PC-3 (cell line): ENCODE measurements around the gene IL7R. TPM values are rescaled to one million over a fixed set of nuclear protein-coding genes. Genes with fewer than 3 reads are reported as not detected.
A peak's percentile ranks its signal among the peaks of the same experiment; 100 is the strongest.

Experiments used
- ATAC-seq: fragments of 200-7000 bp; cut with Tn5 transposase; 2 replicates; pipeline ENCODE4 v1.9.1; 2020; ENCODE audit warnings: mild to moderate bottlenecking, moderate library complexity
- BruUV-seq: library from RNA; stranded (reverse); fragments of 400-500 nt; replicated peaks from 2 replicates; lab custom pipeline; 2021; lab: Mats Ljungman, UMichigan
- CTCF ChIA-PET: fragments of 300-600 bp; sonication (Branson Sonifier 250); formaldehyde crosslinking; loops from one replicate; lab custom pipeline; 2022; ENCODE audit warnings: antibody characterized with exemption; lab: Charles Lee
- POLR2A ChIA-PET: fragments of 300-600 bp; sonication (Branson Sonifier 250); formaldehyde crosslinking; loops from one replicate; lab custom pipeline; 2022; ENCODE audit warnings: antibody characterized with exemption; ENCODE audit not compliant: unreplicated experiment; lab: Charles Lee
- DNase-seq: peaks from one replicate; pipeline ENCODE4 v3.0.0-alpha.2; 2015
- H2AFZ ChIP-seq: fragments of 300-600 bp; sonication (generic); 2 replicates; pipeline ENCODE4 v1.6.0; 2016; ENCODE audit warnings: antibody characterized with exemption, low read length
- H3F3A ChIP-seq: fragments of 300-600 bp; sonication (generic); one replicate; pipeline ENCODE4 v1.6.0; 2017; ENCODE audit warnings: antibody characterized with exemption, low read length, control low read depth, mild to moderate bottlenecking; ENCODE audit not compliant: unreplicated experiment
- H3K27ac ChIP-seq: fragments of 300-600 bp; sonication (generic); 2 replicates; pipeline ENCODE4 v1.5.1; 2016; ENCODE audit warnings: mild to moderate bottlenecking, low read length
- H3K27me3 ChIP-seq: fragments of 300-600 bp; sonication (generic); 2 replicates; pipeline ENCODE4 v1.6.1; 2016; ENCODE audit warnings: low read length, mixed read lengths
- H3K36me3 ChIP-seq: fragments of 300-600 bp; sonication (generic); 2 replicates; pipeline ENCODE4 v1.6.1; 2016; ENCODE audit warnings: low read depth, mixed run types, low read length, mixed read lengths
- H3K4me1 ChIP-seq: fragments of 300-600 bp; sonication (generic); 2 replicates; pipeline ENCODE4 v1.5.1; 2016; ENCODE audit warnings: low read length; ENCODE audit not compliant: insufficient read depth
- H3K4me2 ChIP-seq: fragments of 300-600 bp; sonication (generic); 2 replicates; pipeline ENCODE4 v1.6.0; 2016; ENCODE audit warnings: low read length
- H3K4me3 ChIP-seq: fragments of 300-600 bp; sonication (generic); 2 replicates; pipeline ENCODE4 v1.5.1; 2016; ENCODE audit warnings: mild to moderate bottlenecking, low read length, mixed read lengths
- H3K79me2 ChIP-seq: fragments of 300-600 bp; sonication (generic); 2 replicates; pipeline ENCODE4 v1.6.1; 2017; ENCODE audit warnings: low read length, mixed read lengths
- H3K9ac ChIP-seq: fragments of 300-600 bp; sonication (generic); 2 replicates; pipeline ENCODE4 v1.6.0; 2016; ENCODE audit warnings: mild to moderate bottlenecking, low read length
- H3K9me2 ChIP-seq: fragments of 300-600 bp; sonication (generic); replicated peaks from 2 replicates; pipeline ENCODE4 v1.6.1; 2016; ENCODE audit warnings: mixed run types, low read length, mixed read lengths
- H3K9me3 ChIP-seq: fragments of 300-600 bp; sonication (generic); 2 replicates; pipeline ENCODE4 v1.6.1; 2016; ENCODE audit warnings: low read length, mixed read lengths
- H4K20me1 ChIP-seq: fragments of 300-600 bp; sonication (generic); 2 replicates; pipeline ENCODE4 v1.6.1; 2016; ENCODE audit warnings: low read length, mixed read lengths
- CTCF ChIP-seq: fragments of 300-600 bp; sonication (generic); conservative IDR thresholded peaks from 2 replicates; pipeline ENCODE4 v1.5.1; 2017; ENCODE audit warnings: antibody characterized with exemption, low read depth, mild to moderate bottlenecking, low read length
- EZH2 ChIP-seq: fragments of 300-600 bp; sonication (generic); IDR thresholded peaks from one replicate; pipeline ENCODE4 v1.6.1; 2017; ENCODE audit warnings: antibody characterized with exemption, mild to moderate bottlenecking, low read length; ENCODE audit not compliant: unreplicated experiment
- EZH2phosphoT487 ChIP-seq: fragments of 300-600 bp; sonication (generic); IDR thresholded peaks from 2 replicates; pipeline ENCODE4 v1.6.1; 2018; ENCODE audit warnings: mild to moderate bottlenecking, antibody characterized with exemption, low read length, borderline replicate concordance
- intact Hi-C: fragments of 100-400 bp; cut with micrococcal nuclease; formaldehyde crosslinking; loops from 2 replicates; pipeline ENCODE4 v1.9.0; 2023
- total RNA-seq: library from RNA; depleted of rRNA; stranded (reverse); fragments of >200 nt; gene quantifications from 2 replicates; pipeline ENCODE4 v1.2.3, GENCODE V29; 2014

Gene IL7R
- total RNA-seq, 1 experiment from 2014 or later = 7.4 TPM

DNA sequence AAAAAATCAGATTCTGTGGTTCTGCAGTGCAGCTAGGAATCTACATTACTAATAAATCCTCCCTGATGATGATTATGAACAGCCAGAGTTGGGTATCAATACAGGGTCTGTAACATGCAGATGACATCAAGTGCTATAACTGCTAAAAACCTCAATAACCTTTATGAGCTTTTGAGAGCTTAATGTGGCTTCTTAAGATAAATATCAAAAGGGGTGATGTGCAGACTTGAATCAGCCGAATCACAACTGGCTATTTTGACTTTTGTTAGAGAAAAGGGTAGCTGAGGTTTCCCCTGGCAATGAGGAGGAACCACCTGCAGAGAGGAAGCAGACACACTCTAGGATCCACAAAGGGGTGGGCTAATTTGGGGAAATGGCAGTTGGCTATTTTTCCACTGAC, 51.5 kb downstream of the IL7R start:
- ChIA-PET CTCF (no interaction called here), POLR2A (no interaction called here)
- H3K4me2 ChIP-seq = no peak overlapping the region
- intact Hi-C loops = no loop called here
- H3K36me3 ChIP-seq = no peaks in the 10 kb centered on the region
- H3K4me3 ChIP-seq = no peak overlapping the region
- no peak overlapping the region for H3K9ac ChIP-seq
- H4K20me1 ChIP-seq = no peaks in the 10 kb centered on the region
- H3K27me3 ChIP-seq = no peaks in the 10 kb centered on the region
- H2AFZ ChIP-seq = no peak overlapping the region
- no TSS peak for BruUV-seq
- no peaks in the 10 kb centered on the region for H3F3A ChIP-seq
- no peak for TF ChIP-seq CTCF
- DNase-seq (no peak), ATAC-seq (no peak)
- H3K4me1 ChIP-seq = no peaks in the 10 kb centered on the region
- H3K9me3 ChIP-seq = no peaks in the 10 kb centered on the region
- H3K79me2 ChIP-seq = no peaks in the 10 kb centered on the region
- H3K27ac ChIP-seq = no peak overlapping the region
- no peaks in the 10 kb centered on the region for H3K9me2 ChIP-seq

- Histone ChIP-seq H3K9ac (no peak overlapping the region), H3K27me3 (no peaks in the 10 kb centered on the region), H3K79me2 (no peaks in the 10 kb centered on the region), H3K9me2 (no peaks in the 10 kb centered on the region), H3K36me3 (no peaks in the 10 kb centered on the region), H3F3A (no peaks in the 10 kb centered on the region), H3K4me1 (no peaks in the 10 kb centered on the region), H3K4me2 (no peak overlapping the region), H2AFZ (no peak overlapping the region), H4K20me1 (no peaks in the 10 kb centered on the region), H3K4me3 (no peak overlapping the region), H3K27ac (no peak overlapping the region), H3K9me3 (no peaks in the 10 kb centered on the region)
- intact Hi-C loops = no loop called here
- BruUV-seq = no TSS peak
- ATAC-seq (no peak), DNase-seq (no peak)
- POLR2A ChIA-PET = no interaction called here
- CTCF ChIA-PET = interaction anchor here (0.7 kb wide), 1 partner anchor 1228 kb away, joined by 6 read pairs; no protein-coding TSS in a partner anchor
- TF ChIP-seq EZH2phosphoT487 = no peak
- no peak for TF ChIP-seq EZH2
- TF ChIP-seq CTCF = no peak
Measured at GRCh38 chr5:35908814-35909213, 52.1 kb downstream of the IL7R start.

- H3K9me3 ChIP-seq = no peaks in the 10 kb centered on the region
- H3K4me3 ChIP-seq = no peak overlapping the region
- peaks cover 5% of the 10 kb centered on the region for H3F3A ChIP-seq
- intact Hi-C loops = loop anchor here (1.0 kb wide), 1 partner anchor 61 kb away; no protein-coding TSS in a partner anchor
- ATAC-seq (peak; percentile 76), DNase-seq (peak; percentile 88)
- no peak overlapping the region for H3K9ac ChIP-seq
- no peak overlapping the region for H2AFZ ChIP-seq
- H3K27me3 ChIP-seq = no peaks in the 10 kb centered on the region
- H3K27ac ChIP-seq = no peak overlapping the region
- ChIA-PET CTCF (interaction anchor here (0.7 kb wide), 1 partner anchor 90 kb away, joined by 19 read pairs; no protein-coding TSS in a partner anchor), POLR2A (interaction anchor here (0.7 kb wide), 1 partner anchor 36 kb away, joined by 3 read pairs; no protein-coding TSS in a partner anchor)
- no TSS peak for BruUV-seq
- no peaks in the 10 kb centered on the region for H3K9me2 ChIP-seq
- no peaks in the 10 kb centered on the region; the same call in 1 of the 2 replicates for H3K36me3 ChIP-seq
- TF ChIP-seq CTCF = no peak
- TF ChIP-seq EZH2 = no peak
- TF ChIP-seq EZH2phosphoT487 = no peak
- no peaks in the 10 kb centered on the region for H4K20me1 ChIP-seq
- peaks cover 27% of the 10 kb centered on the region for H3K4me1 ChIP-seq
- H3K79me2 ChIP-seq = no peaks in the 10 kb centered on the region
- no peak overlapping the region for H3K4me2 ChIP-seq
Measured at GRCh38 chr5:35919191-35919590, 62.5 kb downstream of the IL7R start.
